ENCODE measurements around the gene NRARP.
"Not testable (repeated sequence)": the region's sequence is repeated elsewhere in the genome, so short reads cannot be mapped to it uniquely, and the experiment has no call there.

Gene NRARP

GRCh38 chr9:137302118-137302448, at the start of gene NRARP:
Gene NRARP (minus strand): TSS chr9:137302271. CDS start chr9:137301928, 343 bp downstream.
- peak; percentile 54 for DNase-seq (ENCODE audit: low read depth)

GRCh38 chr9:137350696-137351584, 48.9 kb upstream of the NRARP start:
- DNase-seq (ENCODE audit: low read depth) = no peak

- DNase-seq (ENCODE audit: low read depth) = no peak
These were observed 47.5 kb upstream of the NRARP start for GRCh38 chr9:137349471-137350033.

GRCh38 chr9:137348769-137349470, 46.8 kb upstream of the NRARP start:
- no peak for DNase-seq (ENCODE audit: low read depth)

- DNase-seq (ENCODE audit: low read depth) = no peak
These were observed 45.9 kb upstream of the NRARP start for GRCh38 chr9:137347928-137348327.

GRCh38 chr9:137342482-137342881, 40.4 kb upstream of the NRARP start:
- DNase-seq (ENCODE audit: low read depth) = no peak

GRCh38 chr9:137341227-137341626, 39.2 kb upstream of the NRARP start:
- no peak for DNase-seq (ENCODE audit: low read depth)

- DNase-seq (ENCODE audit: low read depth) = not testable (repeated sequence)
These were observed 37.9 kb upstream of the NRARP start for GRCh38 chr9:137339908-137340462.

- DNase-seq (ENCODE audit: low read depth) = no peak
These were observed 37.2 kb upstream of the NRARP start for GRCh38 chr9:137339045-137339907.

GRCh38 chr9:137336735-137337134, 34.7 kb upstream of the NRARP start:
- DNase-seq (ENCODE audit: low read depth) = no peak

- no peak for DNase-seq (ENCODE audit: low read depth)
These were observed 31.1 kb upstream of the NRARP start for GRCh38 chr9:137333016-137333671.

GRCh38 chr9:137331929-137332328, 29.9 kb upstream of the NRARP start:
- DNase-seq (ENCODE audit: low read depth) = no peak

- DNase-seq (ENCODE audit: low read depth) = no peak
These were observed 28.6 kb upstream of the NRARP start for GRCh38 chr9:137330689-137331088.

GRCh38 chr9:137329590-137329989, 27.5 kb upstream of the NRARP start:
- DNase-seq (ENCODE audit: low read depth) = not testable (repeated sequence)

- not testable (repeated sequence) for DNase-seq (ENCODE audit: low read depth)
These were observed 25.8 kb upstream of the NRARP start for GRCh38 chr9:137327641-137328550.

GRCh38 chr9:137326445-137327065, 24.5 kb upstream of the NRARP start:
- no peak for DNase-seq (ENCODE audit: low read depth)

- DNase-seq (ENCODE audit: low read depth) = no peak
These were observed 23.7 kb upstream of the NRARP start for GRCh38 chr9:137325799-137326198.

- no peak for DNase-seq (ENCODE audit: low read depth)
These were observed 23.1 kb upstream of the NRARP start for GRCh38 chr9:137325124-137325523.

- DNase-seq (ENCODE audit: low read depth) = no peak
These were observed 21.7 kb upstream of the NRARP start for GRCh38 chr9:137323531-137324331.

Measured in fibroblast of gingiva (primary cell).